H1 (cell line): ENCODE results near the gene P4HB.

Experiments used
- CHD2 ChIP-seq: IDR thresholded peaks from 2 replicates; pipeline ENCODE4 v1.6.1; 2012; ENCODE audit warnings: low read length, improper control_type of control experiment
- EP300 ChIP-seq, 2 experiments: IDR thresholded peaks; 1 replicate in 1 of 2; 2 replicates in 1 of 2; pipeline ENCODE4 v1.6.1; 2011 to 2012; ENCODE audit warnings: low read depth in 2 of 2, low read length in 2 of 2, mild to moderate bottlenecking in 2 of 2, borderline replicate concordance in 1 of 2, inconsistent platforms in 1 of 2, moderate library complexity in 1 of 2
- EZH2 ChIP-seq: fragments of 200-600 bp; sonication (generic); IDR thresholded peaks from 2 replicates; pipeline ENCODE4 v1.7.1; 2012; ENCODE audit warnings: low read depth, mild to moderate bottlenecking, moderate library complexity, low read length, inconsistent platforms; ENCODE audit not compliant: severe bottlenecking
- GTF2F1 ChIP-seq: IDR thresholded peaks from 2 replicates; pipeline ENCODE4 v1.6.1; 2012; ENCODE audit warnings: low read depth, low read length, improper control_type of control experiment, borderline replicate concordance
- JUND ChIP-seq: IDR thresholded peaks from 2 replicates; pipeline ENCODE4 v1.6.1; 2011; ENCODE audit warnings: mild to moderate bottlenecking, improper control_type of control experiment, low read length
- MAFK ChIP-seq: IDR thresholded peaks from 2 replicates; pipeline ENCODE4 v1.6.1; 2012; ENCODE audit warnings: low read depth, mild to moderate bottlenecking, improper control_type of control experiment, low read length
- POLR2AphosphoS5 ChIP-seq: IDR thresholded peaks from 2 replicates; pipeline ENCODE4 v1.6.1; 2011; ENCODE audit warnings: low read depth, low read length
- TCF12 ChIP-seq: IDR thresholded peaks from 2 replicates; pipeline ENCODE4 v1.6.1; 2011; ENCODE audit warnings: low read depth, mild to moderate bottlenecking, low read length
- TF ChIP-seq, protein P1 (sequence below), 3 experiments: IDR thresholded peaks; 1 replicate in 2 of 3; 2 replicates in 1 of 3; pipeline versions ENCODE4 v1.5.1 to v1.6.1; 2011; ENCODE audit warnings: low read length in 3 of 3, mild to moderate bottlenecking in 3 of 3, inconsistent platforms in 2 of 3, low read depth in 1 of 3, moderate library complexity in 1 of 3; ENCODE audit not compliant: insufficient read depth in 1 of 3; ENCODE audit errors: control extremely low read depth in 1 of 3
- TF ChIP-seq, protein P2 (sequence below): IDR thresholded peaks from 2 replicates; pipeline ENCODE4 v1.6.1; 2011; ENCODE audit warnings: low read depth, mild to moderate bottlenecking, low read length; ENCODE audit not compliant: insufficient read depth
- TF ChIP-seq, protein P3 (sequence below): IDR thresholded peaks from 2 replicates; pipeline ENCODE4 v1.6.1; 2011; ENCODE audit warnings: low read length, improper control_type of control experiment
- TF ChIP-seq, protein P4 (sequence below): IDR thresholded peaks from 2 replicates; pipeline ENCODE4 v1.6.1; 2012; ENCODE audit warnings: inconsistent platforms

DNA sequence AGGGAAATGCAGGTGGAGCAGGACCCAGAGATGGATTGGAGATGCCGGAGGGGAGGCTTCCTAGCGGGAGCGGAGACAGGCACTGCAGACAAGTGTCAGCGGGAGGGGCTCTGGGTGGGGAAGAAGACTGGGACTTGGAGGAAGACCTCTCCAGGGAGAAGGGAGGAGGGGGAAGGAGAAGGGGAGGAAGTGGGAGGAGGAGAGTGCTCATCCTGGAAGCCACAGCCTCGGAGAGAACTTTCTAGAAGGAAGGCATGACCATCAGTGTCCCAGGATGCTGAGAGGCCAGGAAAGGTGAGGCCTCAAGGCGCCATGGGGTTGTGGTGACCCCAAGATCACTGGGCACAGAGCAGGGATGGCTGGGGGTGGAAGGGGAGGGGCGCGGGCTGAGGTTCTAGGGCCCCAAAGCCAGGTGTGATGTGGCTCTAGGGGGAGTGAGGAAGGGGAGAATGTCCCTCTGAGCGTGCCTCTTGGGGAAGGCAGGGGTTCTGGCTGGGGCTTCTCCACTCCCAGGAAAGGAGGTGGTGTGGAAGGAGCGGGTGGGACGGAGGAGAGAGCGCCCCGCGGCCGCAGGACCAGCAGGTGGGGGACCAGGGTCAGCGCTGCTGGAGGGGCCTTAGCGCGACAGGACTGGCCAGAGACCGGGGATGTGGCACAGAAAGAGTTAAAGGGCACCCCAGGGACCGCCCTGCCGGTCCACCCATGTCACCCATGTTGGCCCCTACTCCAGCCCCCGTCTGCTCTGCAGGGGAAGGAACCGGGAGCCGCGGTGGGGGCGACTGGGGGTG is 57.3 kb downstream of the P4HB start:
- TF ChIP-seq, protein P1, sequence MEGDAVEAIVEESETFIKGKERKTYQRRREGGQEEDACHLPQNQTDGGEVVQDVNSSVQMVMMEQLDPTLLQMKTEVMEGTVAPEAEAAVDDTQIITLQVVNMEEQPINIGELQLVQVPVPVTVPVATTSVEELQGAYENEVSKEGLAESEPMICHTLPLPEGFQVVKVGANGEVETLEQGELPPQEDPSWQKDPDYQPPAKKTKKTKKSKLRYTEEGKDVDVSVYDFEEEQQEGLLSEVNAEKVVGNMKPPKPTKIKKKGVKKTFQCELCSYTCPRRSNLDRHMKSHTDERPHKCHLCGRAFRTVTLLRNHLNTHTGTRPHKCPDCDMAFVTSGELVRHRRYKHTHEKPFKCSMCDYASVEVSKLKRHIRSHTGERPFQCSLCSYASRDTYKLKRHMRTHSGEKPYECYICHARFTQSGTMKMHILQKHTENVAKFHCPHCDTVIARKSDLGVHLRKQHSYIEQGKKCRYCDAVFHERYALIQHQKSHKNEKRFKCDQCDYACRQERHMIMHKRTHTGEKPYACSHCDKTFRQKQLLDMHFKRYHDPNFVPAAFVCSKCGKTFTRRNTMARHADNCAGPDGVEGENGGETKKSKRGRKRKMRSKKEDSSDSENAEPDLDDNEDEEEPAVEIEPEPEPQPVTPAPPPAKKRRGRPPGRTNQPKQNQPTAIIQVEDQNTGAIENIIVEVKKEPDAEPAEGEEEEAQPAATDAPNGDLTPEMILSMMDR (IDR thresholded peaks at IDR 0.05; ENCODE audit: control extremely low read depth in 1 of 3, insufficient read depth in 1 of 3, low read depth in 1 of 3, low read length in 3 of 3) = no peak
- TF ChIP-seq POLR2AphosphoS5 (no peak), MAFK (no peak), CHD2 (no peak), JUND (no peak), EZH2 (no peak), TCF12 (no peak), EP300 (IDR thresholded peaks at IDR 0.05; ENCODE audit: borderline replicate concordance in 1 of 2, low read depth in 2 of 2, low read length in 2 of 2) (no peak), GTF2F1 (no peak)
- TF ChIP-seq, protein P2, sequence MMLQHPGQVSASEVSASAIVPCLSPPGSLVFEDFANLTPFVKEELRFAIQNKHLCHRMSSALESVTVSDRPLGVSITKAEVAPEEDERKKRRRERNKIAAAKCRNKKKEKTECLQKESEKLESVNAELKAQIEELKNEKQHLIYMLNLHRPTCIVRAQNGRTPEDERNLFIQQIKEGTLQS = no peak
- TF ChIP-seq, protein P3, sequence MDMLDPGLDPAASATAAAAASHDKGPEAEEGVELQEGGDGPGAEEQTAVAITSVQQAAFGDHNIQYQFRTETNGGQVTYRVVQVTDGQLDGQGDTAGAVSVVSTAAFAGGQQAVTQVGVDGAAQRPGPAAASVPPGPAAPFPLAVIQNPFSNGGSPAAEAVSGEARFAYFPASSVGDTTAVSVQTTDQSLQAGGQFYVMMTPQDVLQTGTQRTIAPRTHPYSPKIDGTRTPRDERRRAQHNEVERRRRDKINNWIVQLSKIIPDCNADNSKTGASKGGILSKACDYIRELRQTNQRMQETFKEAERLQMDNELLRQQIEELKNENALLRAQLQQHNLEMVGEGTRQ = no peak
- TF ChIP-seq, protein P4, sequence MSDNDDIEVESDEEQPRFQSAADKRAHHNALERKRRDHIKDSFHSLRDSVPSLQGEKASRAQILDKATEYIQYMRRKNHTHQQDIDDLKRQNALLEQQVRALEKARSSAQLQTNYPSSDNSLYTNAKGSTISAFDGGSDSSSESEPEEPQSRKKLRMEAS = no peak
